ENCODE results near the gene AFF1.
"Not testable (repeated sequence)": the region's sequence is repeated elsewhere in the genome, so short reads cannot be mapped to it uniquely, and the experiment has no call there.

AFF1 gene

GRCh38 chr4:87076690-87077358 is 142.0 kb downstream of the AFF1 start:
- in situ Hi-C loops (cut with MboI; ENCODE audit: low sequenced_read_pairs), result no loop called here

- in situ Hi-C loops (cut with MboI; ENCODE audit: low sequenced_read_pairs), result no loop called here
Observed at GRCh38 chr4:87077914-87078585, 143.2 kb downstream of the AFF1 start.

GRCh38 chr4:87078987-87079486 is 144.2 kb downstream of the AFF1 start:
- in situ Hi-C loops (cut with MboI; ENCODE audit: low sequenced_read_pairs), result no loop called here

- in situ Hi-C loops (cut with MboI; ENCODE audit: low sequenced_read_pairs), result no loop called here
Observed at GRCh38 chr4:87079967-87080366, 145.2 kb downstream of the AFF1 start.

GRCh38 chr4:87080462-87080861 is 145.7 kb downstream of the AFF1 start:
- in situ Hi-C loops (cut with MboI; ENCODE audit: low sequenced_read_pairs), result no loop called here

GRCh38 chr4:87081826-87082225 is 147.0 kb downstream of the AFF1 start:
- in situ Hi-C loops (cut with MboI; ENCODE audit: low sequenced_read_pairs), result no loop called here

- in situ Hi-C loops (cut with MboI; ENCODE audit: low sequenced_read_pairs), result not testable (repeated sequence)
Observed at GRCh38 chr4:87085732-87086131, 150.9 kb downstream of the AFF1 start.

GRCh38 chr4:87086143-87086805 is 151.5 kb downstream of the AFF1 start:
- in situ Hi-C loops (cut with MboI; ENCODE audit: low sequenced_read_pairs), result no loop called here

GRCh38 chr4:87087015-87087414 is 152.2 kb downstream of the AFF1 start:
- in situ Hi-C loops (cut with MboI; ENCODE audit: low sequenced_read_pairs), result no loop called here

- in situ Hi-C loops (cut with MboI; ENCODE audit: low sequenced_read_pairs), result no loop called here
Observed at GRCh38 chr4:87087420-87087819, 152.6 kb downstream of the AFF1 start.

- in situ Hi-C loops (cut with MboI; ENCODE audit: low sequenced_read_pairs), result no loop called here
Observed at GRCh38 chr4:87088186-87088585, 153.4 kb downstream of the AFF1 start.

- in situ Hi-C loops (cut with MboI; ENCODE audit: low sequenced_read_pairs), result no loop called here
Observed at GRCh38 chr4:87089368-87089767, 154.6 kb downstream of the AFF1 start.

GRCh38 chr4:87090305-87090704 is 155.5 kb downstream of the AFF1 start:
- in situ Hi-C loops (cut with MboI; ENCODE audit: low sequenced_read_pairs), result loop anchor here (5.0 kb wide), 1 partner anchor 163 kb away; no protein-coding TSS in a partner anchor

- in situ Hi-C loops (cut with MboI; ENCODE audit: low sequenced_read_pairs), result loop anchor here (5.0 kb wide), 1 partner anchor 165 kb away; no protein-coding TSS in a partner anchor
Observed at GRCh38 chr4:87092389-87093141, 157.8 kb downstream of the AFF1 start.

- in situ Hi-C loops (cut with MboI; ENCODE audit: low sequenced_read_pairs), result loop anchor here (5.0 kb wide), 1 partner anchor 166 kb away; no protein-coding TSS in a partner anchor
Observed at GRCh38 chr4:87093443-87094123, 158.8 kb downstream of the AFF1 start.

- in situ Hi-C loops (cut with MboI; ENCODE audit: low sequenced_read_pairs), result no loop called here
Observed at GRCh38 chr4:87097075-87097474, 162.3 kb downstream of the AFF1 start.

- in situ Hi-C loops (cut with MboI; ENCODE audit: low sequenced_read_pairs), result no loop called here
Observed at GRCh38 chr4:87100168-87100567, 165.4 kb downstream of the AFF1 start.

- in situ Hi-C loops (cut with MboI; ENCODE audit: low sequenced_read_pairs), result no loop called here
Observed at GRCh38 chr4:87101543-87102199, 166.9 kb downstream of the AFF1 start.

GRCh38 chr4:87103086-87103485 is 168.3 kb downstream of the AFF1 start:
- in situ Hi-C loops (cut with MboI; ENCODE audit: low sequenced_read_pairs), result no loop called here

- in situ Hi-C loops (cut with MboI; ENCODE audit: low sequenced_read_pairs), result no loop called here
Observed at GRCh38 chr4:87103691-87104187, 168.9 kb downstream of the AFF1 start.

Data from HL-60/S4 (cell line).